ENCODE measurements around the gene SINHCAF.

Gene SINHCAF

DNA sequence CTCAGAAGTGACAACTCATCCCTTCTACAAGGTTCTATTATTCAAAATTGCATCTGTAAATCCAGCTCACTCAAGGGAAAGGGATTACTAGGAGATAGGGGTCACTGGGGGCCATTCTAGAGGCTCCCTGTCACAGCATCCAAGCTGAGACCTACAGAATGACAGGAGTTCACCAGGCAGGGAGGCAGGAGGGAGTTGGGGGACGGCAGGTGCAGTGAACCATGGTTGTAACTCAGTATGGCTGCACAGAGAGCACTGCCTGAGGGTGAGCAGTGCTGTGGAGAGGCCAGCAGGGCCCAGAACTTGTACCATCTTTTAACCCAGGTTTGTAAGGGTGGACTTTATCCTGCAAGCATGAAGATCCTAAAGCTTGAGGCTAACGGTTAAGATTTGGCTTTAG lies 37.9 kb upstream of the SINHCAF start:
- H3K36me3 ChIP-seq (ENCODE audit: control insufficient read depth, low read length) = no peaks in the 10 kb centered on the region
- TF ChIP-seq, protein P1, sequence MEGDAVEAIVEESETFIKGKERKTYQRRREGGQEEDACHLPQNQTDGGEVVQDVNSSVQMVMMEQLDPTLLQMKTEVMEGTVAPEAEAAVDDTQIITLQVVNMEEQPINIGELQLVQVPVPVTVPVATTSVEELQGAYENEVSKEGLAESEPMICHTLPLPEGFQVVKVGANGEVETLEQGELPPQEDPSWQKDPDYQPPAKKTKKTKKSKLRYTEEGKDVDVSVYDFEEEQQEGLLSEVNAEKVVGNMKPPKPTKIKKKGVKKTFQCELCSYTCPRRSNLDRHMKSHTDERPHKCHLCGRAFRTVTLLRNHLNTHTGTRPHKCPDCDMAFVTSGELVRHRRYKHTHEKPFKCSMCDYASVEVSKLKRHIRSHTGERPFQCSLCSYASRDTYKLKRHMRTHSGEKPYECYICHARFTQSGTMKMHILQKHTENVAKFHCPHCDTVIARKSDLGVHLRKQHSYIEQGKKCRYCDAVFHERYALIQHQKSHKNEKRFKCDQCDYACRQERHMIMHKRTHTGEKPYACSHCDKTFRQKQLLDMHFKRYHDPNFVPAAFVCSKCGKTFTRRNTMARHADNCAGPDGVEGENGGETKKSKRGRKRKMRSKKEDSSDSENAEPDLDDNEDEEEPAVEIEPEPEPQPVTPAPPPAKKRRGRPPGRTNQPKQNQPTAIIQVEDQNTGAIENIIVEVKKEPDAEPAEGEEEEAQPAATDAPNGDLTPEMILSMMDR (IDR thresholded peaks at IDR 0.05; ENCODE audit: low read depth, low read length, poor library complexity, severe bottlenecking) = no peak
- no peak for TF ChIP-seq EZH2phosphoT487 (IDR thresholded peaks at IDR 0.05; ENCODE audit: borderline replicate concordance, low read length)
- H3K9me3 ChIP-seq (ENCODE audit: control insufficient read depth, insufficient read depth, low read length) = no peaks in the 10 kb centered on the region
- H3K79me2 ChIP-seq (ENCODE audit: control insufficient read depth, low read length) = no peaks in the 10 kb centered on the region
- no peaks in the 10 kb centered on the region for H3K27me3 ChIP-seq (ENCODE audit: control insufficient read depth, low read length)
- no peaks in the 10 kb centered on the region for H3K9me2 ChIP-seq (replicated peaks; ENCODE audit: control insufficient read depth, low read length)
- peaks cover 19% of the 10 kb centered on the region for H3K4me1 ChIP-seq (ENCODE audit: control insufficient read depth, low read length)
- H3K27ac ChIP-seq (ENCODE audit: low read depth, low read length) = no peak overlapping the region
- H4K20me1 ChIP-seq (ENCODE audit: control insufficient read depth, insufficient read depth, low read depth, low read length) = no peaks in the 10 kb centered on the region
- no peaks in the 10 kb centered on the region for H3F3A ChIP-seq (ENCODE audit: control insufficient read depth, insufficient read depth)
- no peak overlapping the region for H3K4me3 ChIP-seq (ENCODE audit: low read length)
- H3K4me2 ChIP-seq (ENCODE audit: low read length) = no peak overlapping the region

DNA sequence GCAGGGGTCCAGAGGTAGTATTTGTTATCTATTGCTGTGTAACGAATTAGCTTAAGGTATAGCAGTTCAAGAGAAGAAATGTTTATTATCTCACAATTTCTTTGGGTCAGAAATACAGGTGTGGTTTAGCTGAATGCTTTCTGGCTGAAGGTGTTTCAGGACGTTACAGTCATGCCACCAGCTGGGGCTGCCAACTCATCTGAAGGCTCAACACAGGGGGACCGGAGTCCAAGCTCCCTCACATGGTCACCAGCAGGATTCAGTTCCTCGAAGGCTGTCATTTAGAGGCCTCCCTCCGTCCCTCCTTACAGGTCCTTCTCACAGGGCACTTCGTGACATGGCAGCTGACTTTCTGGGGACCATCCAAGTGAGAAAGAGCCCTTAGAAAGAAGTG lies 37.5 kb upstream of the SINHCAF start:
- no peak overlapping the region for H3K27ac ChIP-seq (ENCODE audit: low read depth, low read length)
- H3K4me3 ChIP-seq (ENCODE audit: low read length) = no peak overlapping the region
- peaks cover 18% of the 10 kb centered on the region for H3K4me1 ChIP-seq (ENCODE audit: control insufficient read depth, low read length)
- no peaks in the 10 kb centered on the region for H3F3A ChIP-seq (ENCODE audit: control insufficient read depth, insufficient read depth)
- peak overlapping the region; percentile 54 for H3K4me2 ChIP-seq (ENCODE audit: low read length)
- no peaks in the 10 kb centered on the region for H3K9me3 ChIP-seq (ENCODE audit: control insufficient read depth, insufficient read depth, low read length)
- H3K27me3 ChIP-seq (ENCODE audit: control insufficient read depth, low read length) = no peaks in the 10 kb centered on the region
- H4K20me1 ChIP-seq (ENCODE audit: control insufficient read depth, insufficient read depth, low read depth, low read length) = no peaks in the 10 kb centered on the region
- TF ChIP-seq, protein P1 (IDR thresholded peaks at IDR 0.05; ENCODE audit: low read depth, low read length, poor library complexity, severe bottlenecking) = no peak
- TF ChIP-seq EZH2phosphoT487 (IDR thresholded peaks at IDR 0.05; ENCODE audit: borderline replicate concordance, low read length) = no peak
- H3K79me2 ChIP-seq (ENCODE audit: control insufficient read depth, low read length) = no peaks in the 10 kb centered on the region
- H3K36me3 ChIP-seq (ENCODE audit: control insufficient read depth, low read length) = no peaks in the 10 kb centered on the region
- no peaks in the 10 kb centered on the region for H3K9me2 ChIP-seq (replicated peaks; ENCODE audit: control insufficient read depth, low read length)

DNA sequence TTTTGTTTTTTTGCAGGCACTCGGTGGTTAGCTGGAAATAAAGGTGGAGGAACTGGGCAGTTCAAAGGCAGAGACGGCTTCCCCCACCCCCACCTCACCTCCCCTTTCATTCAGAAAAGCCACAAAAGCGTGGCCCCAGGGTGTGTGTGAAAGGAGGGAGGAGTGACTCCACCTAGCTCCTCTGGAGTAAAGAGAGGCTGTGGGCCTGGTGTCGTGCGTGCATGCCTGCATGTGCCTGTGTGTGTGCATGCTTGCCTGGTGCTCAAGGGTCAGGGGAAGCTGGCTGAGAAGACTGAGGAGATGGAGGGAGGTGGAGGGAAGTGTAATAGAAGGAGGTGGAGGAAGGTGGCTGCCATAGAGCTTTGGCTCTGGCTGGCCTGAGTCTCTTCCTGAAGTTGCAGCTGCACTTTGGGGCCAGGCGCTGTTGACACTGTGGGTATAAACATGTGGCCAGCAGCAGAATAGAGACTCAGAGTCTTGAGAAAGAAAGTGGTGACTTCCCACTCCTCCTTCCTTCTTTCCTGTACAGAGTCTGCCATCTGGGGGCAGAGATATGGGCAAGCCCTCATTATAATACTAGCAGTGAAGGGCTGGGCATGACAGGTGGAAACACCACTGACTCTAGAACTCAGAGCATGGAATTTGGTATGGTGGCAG lies 36.9 kb upstream of the SINHCAF start:
- Histone ChIP-seq H3K4me1 (ENCODE audit: control insufficient read depth, low read length) (peaks cover 18% of the 10 kb centered on the region), H3K27me3 (ENCODE audit: control insufficient read depth, low read length) (no peaks in the 10 kb centered on the region), H3K36me3 (ENCODE audit: control insufficient read depth, low read length) (no peaks in the 10 kb centered on the region), H3K4me3 (ENCODE audit: low read length) (peak overlapping the region; percentile 14; the same call in 1 of the 2 replicates), H3K27ac (ENCODE audit: low read depth, low read length) (no peak overlapping the region), H3K9me3 (ENCODE audit: control insufficient read depth, insufficient read depth, low read length) (no peaks in the 10 kb centered on the region), H3K79me2 (ENCODE audit: control insufficient read depth, low read length) (no peaks in the 10 kb centered on the region), H4K20me1 (ENCODE audit: control insufficient read depth, insufficient read depth, low read depth, low read length) (no peaks in the 10 kb centered on the region), H3F3A (ENCODE audit: control insufficient read depth, insufficient read depth) (no peaks in the 10 kb centered on the region), H3K9me2 (replicated peaks; ENCODE audit: control insufficient read depth, low read length) (no peaks in the 10 kb centered on the region), H3K4me2 (ENCODE audit: low read length) (peak overlapping the region; percentile 54)
- no peak for TF ChIP-seq EZH2phosphoT487 (IDR thresholded peaks at IDR 0.05; ENCODE audit: borderline replicate concordance, low read length)
- TF ChIP-seq, protein P1 (IDR thresholded peaks at IDR 0.05; ENCODE audit: low read depth, low read length, poor library complexity, severe bottlenecking) = peak; percentile 36
